Smooth muscle cell (in vitro differentiated cells): ENCODE data around the gene C5orf63. TPM values are rescaled to one million over a fixed set of nuclear protein-coding genes. Genes with fewer than 3 reads are reported as not detected.

Experiments
- DNase-seq: peaks from one replicate; lab custom pipeline; 2025; ENCODE audit not compliant: unreplicated experiment; lab: John Stamatoyannopoulos, UW
- H2AFZ ChIP-seq: fragments of 200-600 bp; sonication (generic); 2 replicates; pipeline ENCODE4 v1.6.0; 2016; ENCODE audit warnings: antibody characterized with exemption, low read depth, mild to moderate bottlenecking
- H3F3A ChIP-seq: fragments of 200-600 bp; sonication (generic); 2 replicates; pipeline ENCODE4 v1.6.0; 2017; ENCODE audit warnings: antibody characterized with exemption, low read depth
- H3K27ac ChIP-seq: fragments of 200-600 bp; sonication (generic); 2 replicates; pipeline ENCODE4 v1.5.1; 2016; ENCODE audit warnings: low read depth, mild to moderate bottlenecking
- H3K27me3 ChIP-seq: fragments of 200-600 bp; sonication (generic); 2 replicates; pipeline ENCODE4 v1.6.1; 2016; ENCODE audit warnings: low read depth, mild to moderate bottlenecking
- H3K36me3 ChIP-seq: fragments of 200-600 bp; sonication (generic); 2 replicates; pipeline ENCODE4 v1.5.1; 2016; ENCODE audit warnings: low read depth
- H3K4me1 ChIP-seq: fragments of 200-600 bp; sonication (generic); 2 replicates; pipeline ENCODE4 v1.5.1; 2016; ENCODE audit warnings: low read depth
- H3K4me2 ChIP-seq: fragments of 200-600 bp; sonication (generic); 2 replicates; pipeline ENCODE4 v1.6.0; 2016; ENCODE audit warnings: mild to moderate bottlenecking
- H3K4me3 ChIP-seq: fragments of 200-600 bp; sonication (generic); 2 replicates; pipeline ENCODE4 v1.5.1; 2016; ENCODE audit warnings: mild to moderate bottlenecking
- H3K79me2 ChIP-seq: fragments of 200-600 bp; sonication (generic); 2 replicates; pipeline ENCODE4 v1.6.0; 2016; ENCODE audit warnings: low read depth, mild to moderate bottlenecking
- H3K9ac ChIP-seq: fragments of 200-600 bp; sonication (generic); 2 replicates; pipeline ENCODE4 v1.6.0; 2016; ENCODE audit warnings: low read depth
- H3K9me3 ChIP-seq: fragments of 200-600 bp; sonication (generic); replicated peaks from 2 replicates; pipeline ENCODE4 v1.5.1; 2016; ENCODE audit warnings: low read depth
- H4K20me1 ChIP-seq: fragments of 200-600 bp; sonication (generic); 2 replicates; pipeline ENCODE4 v1.6.0; 2016; ENCODE audit warnings: low read depth
- WGBS: methylation state at CpG from one replicate; pipeline ENCODE4 v1.1.7; 2016; ENCODE audit warnings: low lambda C conversion rate; 5-methylcytosine and 5-hydroxymethylcytosine counted together
- polyA plus RNA-seq: library from polyadenylated mRNA; unstranded; fragments of >200 nt; fragmentation: Nextera tagmentation; extraction: Ambion mirVana; gene quantifications from 2 replicates; pipeline ENCODE4 v1.2.1, GENCODE V29; 2016
- total RNA-seq: library from RNA; depleted of rRNA; stranded (reverse); fragments of >200 nt; gene quantifications from 2 replicates; pipeline ENCODE4 v1.2.3, GENCODE V29; 2014
- TF ChIP-seq, protein P1 (sequence below): fragments of 200-600 bp; sonication (generic); IDR thresholded peaks from 2 replicates; pipeline ENCODE4 v1.5.1; 2017; ENCODE audit warnings: borderline replicate concordance, mild to moderate bottlenecking, antibody characterized with exemption; ENCODE audit not compliant: insufficient read depth, poor library complexity, severe bottlenecking

C5orf63 gene
- total and polyA plus RNA-seq, 2 experiments from 2014 or later: 2.1 TPM; not detected in 1

DNA sequence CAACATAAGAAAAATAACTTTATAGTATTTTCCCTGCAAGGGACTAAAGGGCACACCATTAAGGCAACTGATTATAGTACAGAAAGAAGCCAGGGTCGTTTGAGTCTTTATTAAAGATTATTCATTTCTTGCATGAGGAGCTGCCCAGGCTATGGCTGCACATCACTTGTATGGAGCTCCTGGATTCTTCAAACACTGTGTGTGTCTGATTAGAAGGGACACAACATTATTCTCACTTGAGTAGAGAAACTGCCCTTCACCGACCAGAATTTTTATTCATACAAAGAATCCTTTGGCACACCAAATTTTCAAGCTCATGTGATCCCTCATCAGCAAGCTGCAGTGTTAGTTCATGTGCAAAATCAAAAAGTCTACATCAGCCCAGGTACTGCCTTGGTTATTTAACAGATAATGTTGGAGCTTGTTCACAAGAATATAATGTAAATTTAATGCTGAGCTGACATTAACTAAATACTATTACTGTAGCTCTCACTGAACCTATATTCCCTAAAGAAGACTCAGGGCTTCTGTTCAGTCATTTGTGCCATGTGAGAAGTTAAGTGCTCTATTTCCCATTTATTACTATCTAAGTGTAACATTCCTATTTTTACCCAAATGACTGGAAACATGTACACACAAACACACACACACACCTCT, 9.9 kb downstream of the C5orf63 start:
- no peaks in the 10 kb centered on the region for H3F3A ChIP-seq
- H3K4me3 ChIP-seq: no peak overlapping the region
- no peak overlapping the region for H3K4me2 ChIP-seq
- no peaks in the 10 kb centered on the region for H3K79me2 ChIP-seq
- no peaks in the 10 kb centered on the region for H3K4me1 ChIP-seq
- no peak for DNase-seq
- H4K20me1 ChIP-seq: no peaks in the 10 kb centered on the region
- H3K9ac ChIP-seq: no peak overlapping the region
- WGBS: 88% methylated on average over 2 of the region's 2 CpGs
- H3K27me3 ChIP-seq: no peaks in the 10 kb centered on the region
- H3K27ac ChIP-seq: no peak overlapping the region
- TF ChIP-seq, protein P1, sequence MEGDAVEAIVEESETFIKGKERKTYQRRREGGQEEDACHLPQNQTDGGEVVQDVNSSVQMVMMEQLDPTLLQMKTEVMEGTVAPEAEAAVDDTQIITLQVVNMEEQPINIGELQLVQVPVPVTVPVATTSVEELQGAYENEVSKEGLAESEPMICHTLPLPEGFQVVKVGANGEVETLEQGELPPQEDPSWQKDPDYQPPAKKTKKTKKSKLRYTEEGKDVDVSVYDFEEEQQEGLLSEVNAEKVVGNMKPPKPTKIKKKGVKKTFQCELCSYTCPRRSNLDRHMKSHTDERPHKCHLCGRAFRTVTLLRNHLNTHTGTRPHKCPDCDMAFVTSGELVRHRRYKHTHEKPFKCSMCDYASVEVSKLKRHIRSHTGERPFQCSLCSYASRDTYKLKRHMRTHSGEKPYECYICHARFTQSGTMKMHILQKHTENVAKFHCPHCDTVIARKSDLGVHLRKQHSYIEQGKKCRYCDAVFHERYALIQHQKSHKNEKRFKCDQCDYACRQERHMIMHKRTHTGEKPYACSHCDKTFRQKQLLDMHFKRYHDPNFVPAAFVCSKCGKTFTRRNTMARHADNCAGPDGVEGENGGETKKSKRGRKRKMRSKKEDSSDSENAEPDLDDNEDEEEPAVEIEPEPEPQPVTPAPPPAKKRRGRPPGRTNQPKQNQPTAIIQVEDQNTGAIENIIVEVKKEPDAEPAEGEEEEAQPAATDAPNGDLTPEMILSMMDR: no peak
- no peaks in the 10 kb centered on the region for H3K9me3 ChIP-seq
- no peaks in the 10 kb centered on the region for H3K36me3 ChIP-seq
- H2AFZ ChIP-seq: no peak overlapping the region

DNA sequence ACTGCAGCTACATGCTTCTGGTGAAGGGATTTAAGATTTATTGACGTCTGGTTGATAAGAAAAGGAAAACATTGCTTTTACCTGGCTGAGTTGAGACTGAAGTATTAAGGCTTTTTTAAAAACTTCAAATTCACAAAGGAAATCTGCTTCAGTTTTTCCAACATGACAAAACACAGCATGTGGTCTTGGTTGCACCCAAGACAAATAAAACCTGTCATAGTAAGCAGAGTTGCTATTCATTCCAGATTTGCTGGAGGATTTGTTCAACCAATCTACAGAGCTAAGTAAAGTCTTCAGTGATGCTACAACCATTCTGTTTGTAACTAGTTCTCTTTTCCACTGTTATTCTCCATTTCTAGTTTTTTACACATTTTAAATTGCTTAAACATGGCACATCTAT, 11.3 kb downstream of the C5orf63 start:
- no peak overlapping the region for H2AFZ ChIP-seq
- H3K9ac ChIP-seq: no peak overlapping the region
- H3K27ac ChIP-seq: no peak overlapping the region
- no peaks in the 10 kb centered on the region for H3K4me1 ChIP-seq
- 64% methylated on average over 1 of the region's 1 CpG for WGBS
- no peak overlapping the region for H3K4me2 ChIP-seq
- H3K4me3 ChIP-seq: no peak overlapping the region
- H3K79me2 ChIP-seq: no peaks in the 10 kb centered on the region
- DNase-seq: no peak
- H3K9me3 ChIP-seq: no peaks in the 10 kb centered on the region
- H3F3A ChIP-seq: no peaks in the 10 kb centered on the region
- H3K27me3 ChIP-seq: no peaks in the 10 kb centered on the region
- H4K20me1 ChIP-seq: no peaks in the 10 kb centered on the region
- TF ChIP-seq, protein P1: no peak
- H3K36me3 ChIP-seq: no peaks in the 10 kb centered on the region

DNA sequence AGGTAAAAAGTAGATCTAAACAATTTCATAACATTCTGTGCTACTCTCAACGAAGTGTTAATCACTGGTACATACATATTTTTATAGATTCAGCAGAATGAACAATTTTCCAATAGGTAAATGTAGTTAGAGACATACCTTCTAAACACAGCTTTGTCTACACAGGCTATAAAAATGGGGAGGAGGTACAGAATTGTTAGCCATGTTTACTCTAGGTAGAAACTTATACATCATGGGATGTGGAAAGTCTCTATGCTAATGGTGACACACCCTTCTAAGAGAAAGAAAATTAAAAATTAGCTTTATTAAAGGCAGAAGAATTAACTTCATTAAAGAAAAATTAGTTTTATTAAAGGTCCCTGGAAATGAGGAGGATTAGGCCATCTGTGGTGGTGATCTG, 11.8 kb downstream of the C5orf63 start:
- Histone ChIP-seq H3K4me1 (no peaks in the 10 kb centered on the region), H3K27ac (no peak overlapping the region), H3K36me3 (no peaks in the 10 kb centered on the region), H3K27me3 (no peaks in the 10 kb centered on the region), H3K79me2 (no peaks in the 10 kb centered on the region), H3K4me3 (no peak overlapping the region), H4K20me1 (no peaks in the 10 kb centered on the region), H2AFZ (no peak overlapping the region), H3K4me2 (no peak overlapping the region), H3F3A (no peaks in the 10 kb centered on the region), H3K9ac (no peak overlapping the region), H3K9me3 (no peaks in the 10 kb centered on the region)
- 81% methylated on average over 1 of the region's 1 CpG for WGBS
- TF ChIP-seq, protein P1: no peak
- no peak for DNase-seq

DNA sequence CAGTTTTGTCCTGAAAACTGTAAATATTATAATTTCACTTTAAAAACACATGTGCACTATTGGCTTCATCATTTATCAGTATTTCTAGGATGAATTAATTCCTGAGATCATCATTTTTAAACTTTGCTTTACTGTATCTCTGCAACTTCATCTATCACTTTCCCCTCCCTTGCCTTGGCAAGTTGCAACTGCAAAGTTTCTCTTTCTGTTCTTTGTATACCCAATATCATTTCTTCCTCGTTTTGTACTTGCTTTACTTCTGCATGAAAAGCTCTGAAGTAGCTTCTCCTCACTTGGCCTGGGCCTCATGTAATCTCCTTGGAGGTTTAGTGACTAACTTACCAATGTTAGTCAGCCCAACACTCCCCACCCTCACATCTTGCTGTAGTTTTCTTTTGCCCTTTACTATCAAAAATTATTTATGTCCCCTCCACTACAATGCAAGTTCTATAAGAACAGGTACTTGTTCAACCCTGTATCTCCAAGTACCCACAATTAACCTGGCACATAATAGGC, 12.8 kb downstream of the C5orf63 start:
- Histone ChIP-seq H3K79me2 (no peaks in the 10 kb centered on the region), H3K4me1 (no peaks in the 10 kb centered on the region), H3K27ac (no peak overlapping the region), H4K20me1 (no peaks in the 10 kb centered on the region), H3K4me2 (peak overlapping the region; percentile 9), H2AFZ (no peak overlapping the region), H3K36me3 (no peaks in the 10 kb centered on the region), H3K9ac (no peak overlapping the region), H3K27me3 (no peaks in the 10 kb centered on the region), H3K9me3 (no peaks in the 10 kb centered on the region), H3F3A (no peaks in the 10 kb centered on the region), H3K4me3 (no peak overlapping the region)
- WGBS: 46% methylated on average over 1 of the region's 1 CpG
- TF ChIP-seq, protein P1: no peak
- no peak for DNase-seq
